AG08395 (cell line): ENCODE measurements around the gene NFS1.
"Not testable (repeated sequence)": the region's sequence is repeated elsewhere in the genome, so short reads cannot be mapped to it uniquely, and the experiment has no call there.

ENCODE experiments used
- DNase-seq: peaks from one replicate; pipeline ENCODE4 v3.0.0; 2012; ENCODE audit warnings: mixed read lengths, low spot score

The NFS1 gene

DNA sequence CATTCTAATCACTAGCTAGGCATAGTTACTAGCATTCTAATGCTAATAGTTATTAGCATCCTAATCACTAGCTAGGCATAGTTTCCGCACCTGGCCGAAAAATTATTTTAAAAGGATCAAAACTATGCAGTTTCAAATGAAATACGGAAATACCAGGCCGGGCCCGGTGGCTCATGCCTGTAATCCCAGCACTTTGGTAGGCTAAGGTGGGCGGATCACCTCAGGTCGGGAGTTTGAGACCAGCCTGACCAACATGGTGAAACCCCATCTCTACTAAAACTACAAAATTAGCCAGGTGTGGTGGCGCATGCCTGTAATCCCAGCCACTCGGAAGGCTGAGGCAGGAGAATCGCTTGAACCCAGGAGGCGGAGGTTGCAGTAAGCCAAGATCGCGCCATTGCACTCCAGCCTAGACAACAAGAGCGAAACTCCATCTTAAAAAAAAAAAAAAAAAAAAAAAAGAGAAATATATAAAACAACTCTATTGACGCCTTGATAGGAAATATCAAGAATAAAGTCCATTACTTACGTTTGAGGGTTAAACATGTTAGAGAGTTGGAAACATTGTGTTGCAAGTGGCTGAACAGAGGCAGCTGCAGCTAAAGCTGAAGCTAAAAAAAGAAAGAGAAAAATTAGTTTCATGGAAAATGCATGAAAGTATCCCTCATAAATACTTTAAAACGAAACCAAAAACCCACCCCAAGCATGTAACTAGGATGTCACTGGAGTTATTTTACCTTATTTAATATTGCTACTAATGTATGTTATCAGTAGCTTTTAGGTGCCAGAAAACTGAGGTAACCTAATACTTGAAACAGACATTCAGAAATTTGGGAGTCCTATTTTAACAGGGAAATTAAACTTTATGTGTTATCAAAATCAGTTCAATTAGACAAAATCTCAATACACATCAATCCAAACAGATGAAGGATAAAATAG, 7.7 kb upstream of the NFS1 start:
- DNase-seq: not testable (repeated sequence)

DNA sequence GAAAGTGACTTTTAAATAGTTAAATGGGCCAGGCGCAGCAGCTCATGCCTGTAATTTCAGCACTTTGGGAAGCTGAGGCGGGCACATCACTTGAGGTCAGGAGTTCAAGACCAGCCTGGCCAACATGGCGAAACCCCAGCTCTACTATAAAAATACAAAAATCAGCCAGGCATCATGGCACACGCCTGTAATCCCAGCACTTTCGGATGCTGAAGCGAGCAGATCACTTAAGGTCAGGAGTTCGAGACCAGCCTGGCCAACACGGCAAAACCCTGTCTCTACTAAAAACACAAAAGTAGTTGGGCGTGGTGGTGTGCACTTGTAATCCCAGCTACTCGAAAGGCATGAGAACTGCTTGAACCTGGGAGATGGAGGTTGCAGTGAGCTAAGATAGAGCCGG, 6.7 kb upstream of the NFS1 start:
- DNase-seq: not testable (repeated sequence)

DNA sequence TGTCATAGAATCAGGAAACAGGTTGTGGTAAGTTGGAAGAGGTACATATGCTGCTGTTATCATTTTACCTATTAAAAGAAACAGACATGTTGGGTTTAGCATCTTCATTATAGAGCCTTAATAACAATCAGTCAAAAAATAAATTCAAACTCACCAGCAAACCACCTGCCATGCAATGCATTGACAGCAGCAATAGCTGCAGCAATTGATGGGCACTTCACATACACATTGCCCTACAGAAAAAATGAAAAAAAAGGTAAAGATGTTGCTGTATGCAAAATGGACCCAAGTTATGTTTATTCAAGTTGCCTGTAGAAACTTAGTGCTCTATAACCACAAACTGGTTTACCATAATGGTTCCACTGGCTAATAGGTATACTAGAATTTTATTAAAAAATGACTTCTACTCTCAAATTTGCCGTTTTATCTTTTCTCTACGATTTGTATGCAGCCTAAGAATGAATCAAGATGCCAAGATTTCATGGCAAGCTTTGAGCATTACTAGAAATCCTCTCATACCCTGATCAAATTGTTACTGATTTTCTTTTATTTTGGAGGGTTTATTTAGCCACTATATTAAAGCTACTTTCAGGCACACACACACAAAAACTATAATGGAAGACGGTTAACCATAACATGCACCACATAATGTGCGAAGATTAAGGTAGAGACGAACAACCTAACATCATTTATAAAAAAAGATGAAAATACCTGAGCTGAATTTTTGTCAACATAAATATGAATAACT, 5.5 kb upstream of the NFS1 start:
- no peak for DNase-seq

DNA sequence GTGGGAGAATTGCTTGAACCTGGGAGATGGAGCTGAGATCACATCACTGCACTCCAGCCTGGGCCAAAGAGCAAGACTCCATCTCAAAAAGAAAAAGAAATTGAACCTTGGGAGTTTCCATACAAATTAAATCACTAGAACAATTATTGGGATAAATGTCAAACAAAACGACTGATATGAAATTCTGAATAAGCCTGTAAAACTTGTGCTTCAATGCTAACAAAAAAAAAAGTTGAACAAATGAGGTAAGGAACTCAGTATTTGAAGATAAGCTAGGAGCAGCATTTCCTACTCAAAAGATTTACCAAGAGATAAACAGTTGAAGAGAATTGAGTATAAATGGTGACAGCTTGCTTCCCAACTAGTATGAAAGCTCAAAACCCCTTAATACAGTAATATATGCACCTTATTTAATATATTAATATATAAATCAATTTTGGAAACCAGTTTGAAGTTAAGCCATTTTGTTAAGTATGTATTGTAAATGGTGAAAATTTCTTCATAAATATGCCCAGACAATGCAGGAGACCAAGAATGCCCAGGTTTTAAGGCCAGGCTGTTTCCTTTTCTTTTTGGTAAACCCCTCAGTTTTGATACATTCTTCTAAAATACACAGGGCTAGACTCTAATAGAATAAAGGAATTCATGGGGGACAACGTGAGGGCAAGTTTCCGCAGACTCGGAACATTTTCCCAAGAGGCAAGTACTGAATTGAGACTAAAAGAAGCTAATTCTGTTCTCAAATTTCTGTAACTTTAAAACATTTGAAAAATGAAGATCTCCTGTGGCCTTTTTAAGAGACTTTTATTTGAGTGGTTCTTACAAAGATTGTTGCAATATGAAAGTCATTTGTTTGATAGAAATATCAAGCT, 3.9 kb upstream of the NFS1 start:
- no peak for DNase-seq

DNA sequence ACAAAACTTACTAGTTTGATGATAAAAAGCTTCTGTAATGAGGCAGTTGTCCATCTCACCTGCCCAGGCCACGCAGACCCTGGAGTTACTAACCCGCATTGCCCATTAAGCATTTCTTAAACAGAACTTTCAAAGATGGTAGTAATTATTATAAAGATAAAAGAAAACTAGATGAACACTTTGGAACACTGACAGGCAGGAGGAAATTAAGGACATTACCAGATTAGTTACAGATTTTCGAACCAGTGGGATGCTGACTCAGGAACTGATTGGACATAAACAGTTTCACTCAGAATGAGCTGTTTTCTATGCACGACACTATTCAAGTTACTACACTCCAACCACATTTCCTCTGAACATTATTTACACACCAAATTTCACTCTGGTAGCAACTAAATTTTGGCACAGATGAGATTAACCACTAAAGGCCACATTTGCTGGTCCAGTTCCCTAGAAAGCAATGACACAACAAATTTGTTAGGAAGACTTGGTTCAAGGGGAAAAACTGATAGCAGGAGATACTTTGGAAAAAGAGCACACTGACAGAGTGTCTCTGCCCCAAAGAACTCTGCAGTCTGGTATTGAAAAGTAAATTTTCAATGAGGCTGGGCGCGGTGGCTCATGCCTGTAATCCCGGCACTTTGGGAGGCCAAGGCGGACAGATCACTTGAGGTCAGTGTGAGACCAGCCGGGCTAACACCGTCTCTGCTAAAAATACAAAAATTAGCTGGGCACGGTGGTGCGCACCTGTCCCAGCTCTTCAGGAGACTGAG, 3.1 kb upstream of the NFS1 start:
- peak; percentile 70 for DNase-seq

DNA sequence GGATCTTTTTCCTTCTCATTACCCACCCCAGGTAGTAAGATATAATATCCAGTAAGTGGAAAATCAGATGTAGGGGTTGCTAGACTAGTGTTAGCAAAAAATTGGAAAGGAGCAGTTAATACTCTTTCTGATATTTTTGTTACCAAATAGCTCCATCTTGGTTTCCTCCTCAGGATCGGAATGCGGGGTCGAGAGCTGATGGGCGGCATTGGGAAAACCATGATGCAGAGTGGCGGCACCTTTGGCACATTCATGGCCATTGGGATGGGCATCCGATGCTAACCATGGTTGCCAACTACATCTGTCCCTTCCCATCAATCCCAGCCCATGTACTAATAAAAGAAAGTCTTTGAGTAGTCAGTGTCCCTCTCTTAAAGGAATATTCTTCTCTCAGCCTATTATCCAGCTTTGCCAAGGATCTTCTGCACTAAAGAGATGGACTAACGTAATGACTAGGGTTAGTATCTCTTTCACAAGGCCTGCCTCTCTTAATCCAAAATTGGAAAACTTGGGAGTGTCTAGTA, 1.5 kb upstream of the NFS1 start:
- no peak for DNase-seq

DNA sequence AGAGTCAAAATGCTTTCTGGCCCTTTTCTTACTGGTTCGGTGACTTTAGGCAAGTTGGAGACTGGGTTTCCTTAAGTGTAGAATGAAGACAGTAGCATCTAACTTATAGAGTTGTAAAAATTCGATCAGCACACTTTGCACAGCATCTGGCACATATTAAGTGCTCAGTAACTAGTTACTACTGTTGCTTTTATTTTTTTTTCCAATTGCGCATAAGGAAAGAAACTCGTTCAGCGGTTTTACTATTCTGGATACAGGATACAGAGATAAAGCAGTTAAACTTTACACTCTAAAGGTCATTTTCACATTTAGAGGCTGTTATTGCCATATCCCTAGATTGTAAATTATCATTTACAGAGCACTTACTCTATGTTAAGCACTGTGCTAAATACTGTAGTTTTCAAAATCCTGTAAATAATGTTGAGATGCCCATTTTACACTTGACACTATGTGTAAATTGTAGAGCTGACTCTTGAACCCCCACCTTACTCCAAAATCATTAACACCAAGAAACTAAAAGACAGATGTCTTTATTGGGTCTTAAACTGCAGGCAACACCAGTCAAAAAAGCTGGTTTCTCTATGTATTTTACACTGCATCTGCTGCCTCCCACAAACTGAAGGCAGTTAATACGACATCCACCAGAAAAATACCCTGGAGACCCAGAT, 939 bp upstream of the NFS1 start:
- no peak for DNase-seq

DNA sequence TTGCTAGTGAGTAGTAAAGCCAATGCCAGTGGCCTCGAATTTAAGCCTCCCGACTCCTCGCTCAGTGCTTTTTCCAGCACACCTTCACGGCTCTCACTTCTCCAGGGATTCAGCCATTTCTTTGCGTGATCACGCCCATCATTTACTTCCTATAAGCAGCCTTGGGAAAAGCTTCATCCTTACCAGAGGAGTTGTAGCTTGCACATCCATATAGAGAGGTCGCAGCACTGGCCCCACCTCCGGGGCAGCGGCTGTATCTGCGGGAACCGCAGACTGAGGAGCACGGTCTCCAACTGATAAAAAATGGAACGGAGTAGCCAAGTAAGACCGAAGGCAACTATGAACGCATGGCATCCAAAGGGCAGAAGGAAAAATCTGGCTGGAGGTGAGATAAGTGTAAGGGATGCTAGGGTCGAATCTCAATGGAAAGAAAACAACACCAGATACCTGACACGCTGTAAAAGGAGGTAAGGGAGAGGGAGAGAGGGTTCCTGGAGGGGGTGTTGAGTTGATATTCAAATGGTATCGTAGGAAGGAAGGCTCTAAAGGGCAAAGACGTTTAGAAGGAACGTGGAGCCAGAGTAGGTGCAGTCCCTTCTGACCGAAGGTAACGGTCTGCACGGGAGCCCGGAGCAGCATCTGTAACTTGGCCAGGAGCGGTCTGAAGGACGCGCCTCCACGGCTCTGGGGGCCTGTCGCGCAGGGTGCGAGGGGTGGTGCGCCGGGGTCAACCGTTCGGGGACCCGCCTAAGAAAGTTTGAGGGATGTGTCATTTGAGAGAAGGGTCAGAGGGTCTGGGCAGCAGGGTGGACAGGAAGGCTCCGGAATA, 640 bp downstream of the NFS1 start:
- DNase-seq: peak; percentile 11

DNA sequence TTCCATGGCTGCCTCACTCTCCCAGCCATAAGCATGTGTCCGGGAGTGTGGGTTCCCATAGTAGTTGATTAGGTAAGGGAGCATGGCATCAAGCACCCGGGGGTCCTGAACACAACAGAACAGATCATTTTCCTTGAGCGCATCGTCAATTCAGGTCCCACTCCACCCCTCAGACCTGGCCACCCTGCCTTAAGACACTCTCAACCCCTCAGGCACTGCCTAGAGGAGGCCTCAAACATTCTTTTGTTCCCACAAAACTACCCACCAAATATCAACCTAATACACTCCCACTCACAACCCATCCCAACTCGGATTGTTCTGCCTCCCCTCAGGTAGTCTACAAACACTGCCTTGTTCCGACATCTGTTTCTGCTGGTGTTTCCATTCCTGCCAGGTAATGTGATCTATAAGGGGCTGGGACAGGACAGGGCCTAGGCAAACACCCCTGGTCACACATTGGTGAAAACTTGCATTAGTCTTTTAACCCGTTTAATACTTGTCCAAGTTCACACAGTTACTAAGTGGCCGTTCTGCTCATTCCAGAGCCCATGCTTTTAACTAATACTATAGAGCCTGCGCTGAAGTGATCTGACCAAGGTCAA, 1.4 kb downstream of the NFS1 start:
- DNase-seq: peak; percentile 4

DNA sequence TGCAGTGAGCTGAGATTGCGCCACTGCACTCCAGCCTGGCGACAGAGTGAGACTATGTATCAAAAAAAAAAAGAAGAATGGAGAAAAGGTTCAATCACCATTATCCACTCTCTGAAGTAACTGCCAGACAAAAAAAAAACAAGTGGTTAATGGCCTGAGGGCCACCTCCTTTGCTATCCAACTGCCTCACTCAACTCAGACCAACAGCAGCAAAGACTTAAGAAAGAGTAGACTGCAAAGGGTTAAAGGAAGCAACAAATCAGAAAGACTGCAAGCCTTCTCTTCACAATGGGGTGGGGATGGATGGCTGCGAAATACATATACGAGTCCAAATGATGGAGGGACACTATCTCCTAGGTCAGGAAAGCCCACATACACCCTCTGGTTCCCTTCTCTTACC, 3.2 kb downstream of the NFS1 start:
- DNase-seq: no peak

DNA sequence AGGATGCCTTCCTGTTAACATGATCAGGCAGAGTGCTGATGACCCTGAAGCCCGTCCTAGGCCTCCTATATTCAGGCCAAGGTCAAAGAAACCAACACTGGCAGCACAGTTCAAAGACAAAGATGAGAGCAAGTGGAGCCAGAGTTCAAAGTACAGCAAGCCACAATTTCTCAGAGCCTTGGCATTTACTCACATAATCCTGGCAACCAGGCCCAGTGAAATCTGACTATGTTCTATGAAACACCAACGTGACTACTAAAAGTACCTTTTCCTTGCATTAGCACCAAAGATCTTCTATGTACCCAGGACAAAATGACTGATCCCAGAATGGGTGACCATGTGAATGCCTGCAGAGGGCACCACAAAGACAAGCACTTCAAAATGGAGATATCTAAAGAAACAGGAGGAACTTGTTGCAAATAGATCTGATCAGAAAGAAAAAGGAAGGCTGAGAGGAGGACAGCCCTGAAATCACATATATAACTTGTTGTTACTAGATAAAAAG, 3.9 kb downstream of the NFS1 start:
- no peak for DNase-seq

DNA sequence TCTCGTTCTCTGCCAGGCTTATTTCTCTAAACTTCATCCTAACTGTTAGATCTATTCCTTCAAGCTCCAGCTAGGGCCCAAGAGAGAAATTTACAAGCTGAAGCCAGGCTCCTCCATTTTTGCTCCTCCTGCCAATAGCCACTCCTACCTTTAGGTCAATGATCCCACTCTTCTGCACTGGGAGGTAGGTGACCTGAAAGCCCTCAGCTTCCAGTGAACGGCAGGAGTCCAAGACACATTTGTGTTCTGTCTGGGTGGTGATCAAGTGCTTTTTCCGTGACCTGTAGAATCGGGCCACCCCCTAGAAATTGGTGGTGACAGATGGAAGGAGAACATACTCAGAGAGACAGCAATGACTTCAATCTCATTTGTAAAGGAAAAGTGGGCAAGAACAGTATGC, 8.9 kb downstream of the NFS1 start:
- no peak for DNase-seq

DNA sequence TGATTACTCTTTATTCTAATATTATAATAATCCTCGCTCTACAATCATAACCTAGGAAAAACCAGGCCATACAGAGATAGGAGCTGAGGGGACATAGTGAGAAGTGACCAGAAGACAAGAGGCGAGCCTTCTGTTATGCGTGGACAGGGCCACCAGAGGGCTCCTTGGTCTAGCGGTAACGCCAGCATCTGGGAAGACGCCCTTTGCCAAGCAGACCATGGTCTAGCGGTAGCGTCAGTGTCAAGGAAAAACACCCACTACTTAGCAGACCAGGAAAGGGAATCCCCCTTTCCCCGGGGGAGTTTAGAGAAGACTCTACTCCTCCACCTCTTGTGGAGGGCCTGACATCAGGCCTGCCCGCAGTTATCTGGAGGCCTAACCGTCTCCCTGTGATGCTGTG, 12.3 kb downstream of the NFS1 start:
- DNase-seq: not testable (repeated sequence)

DNA sequence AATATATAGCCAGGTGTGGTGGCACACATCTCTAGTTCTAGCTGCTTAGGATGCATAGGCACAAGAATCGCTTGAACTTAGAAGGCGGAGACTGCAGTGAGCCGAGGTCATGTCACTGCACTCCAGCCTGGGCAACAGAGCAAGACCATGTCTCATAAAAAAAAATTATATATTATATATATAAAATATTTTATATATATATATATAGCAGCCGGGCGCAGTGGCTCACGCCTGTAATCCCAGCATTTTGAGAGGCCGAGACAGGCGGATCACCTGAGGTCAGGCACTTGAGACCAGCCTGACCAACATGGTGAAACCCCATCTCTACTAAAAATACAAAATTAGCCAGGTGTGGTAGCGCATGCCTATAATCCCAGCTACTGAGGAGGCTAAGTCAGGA, 13.8 kb downstream of the NFS1 start:
- DNase-seq: not testable (repeated sequence)

DNA sequence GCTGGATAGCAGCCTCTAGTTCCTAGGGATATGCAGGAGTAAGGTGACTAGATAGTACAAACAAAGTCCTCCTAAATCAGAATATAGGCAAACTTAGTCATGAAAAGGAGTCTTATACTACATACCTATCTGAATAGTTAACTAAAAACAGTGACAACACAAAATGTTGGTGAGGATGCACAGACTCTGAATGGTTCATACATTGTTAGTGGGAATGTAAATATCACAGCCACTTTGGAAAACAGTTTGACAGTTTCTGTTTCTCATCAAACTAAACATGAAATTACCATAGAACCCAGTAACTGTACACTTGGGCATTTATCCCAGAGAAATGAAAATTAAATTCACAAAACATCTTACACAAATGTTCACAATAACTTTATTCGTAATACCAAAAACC, 17.2 kb downstream of the NFS1 start:
- DNase-seq: no peak

DNA sequence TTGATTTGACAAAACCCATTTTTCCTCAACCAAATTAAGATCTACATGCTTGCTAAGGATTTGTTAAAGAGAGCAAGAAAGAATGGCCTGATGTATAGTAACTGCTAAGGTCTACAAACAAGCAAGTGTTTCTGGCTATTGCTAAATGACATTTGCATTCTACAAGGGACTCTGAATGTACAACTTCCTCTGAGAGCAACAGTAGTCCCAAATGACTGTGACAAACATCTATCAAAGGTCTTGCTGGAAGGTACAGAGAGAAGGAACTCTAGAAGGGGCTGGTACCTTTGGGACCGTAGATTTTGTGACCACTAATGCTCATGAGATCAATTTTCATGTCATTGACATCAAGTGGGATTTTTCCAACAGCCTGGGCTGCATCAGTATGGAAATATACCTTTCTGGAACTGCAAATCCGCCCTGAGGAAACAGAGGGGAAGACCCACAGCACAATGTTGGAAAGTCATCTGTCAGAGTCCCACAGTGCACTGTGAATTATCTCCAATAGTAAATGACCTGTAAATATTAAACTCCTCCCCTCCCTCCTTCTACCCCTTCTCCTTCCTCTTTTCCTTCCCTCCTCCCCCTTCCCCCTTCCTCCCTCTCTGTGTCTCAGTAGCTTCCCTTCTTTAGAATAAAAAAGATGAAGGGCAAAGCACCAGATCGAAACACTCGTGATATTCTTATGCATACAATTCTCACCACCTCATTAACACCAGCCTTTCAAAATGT, 18.5 kb downstream of the NFS1 start:
- no peak for DNase-seq

DNA sequence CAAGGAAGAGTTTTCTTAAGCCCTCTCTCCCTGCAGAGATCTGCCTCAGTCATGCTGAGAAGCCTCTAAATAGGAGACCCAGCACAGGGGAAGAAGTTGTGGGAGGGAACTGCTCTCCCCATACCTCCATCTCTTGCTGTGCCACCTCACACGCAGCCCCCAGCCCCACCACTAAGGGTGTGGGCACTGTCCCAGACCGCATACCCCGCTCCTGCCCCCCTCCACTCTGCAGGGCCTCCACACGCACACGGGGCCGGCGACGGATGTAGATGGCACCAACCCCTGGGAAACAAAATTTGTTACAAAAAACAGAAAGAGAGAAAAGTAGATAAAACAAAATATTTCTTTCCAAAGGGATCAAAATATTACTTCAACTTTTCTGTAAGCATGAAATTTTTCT, 24.2 kb downstream of the NFS1 start:
- no peak for DNase-seq

DNA sequence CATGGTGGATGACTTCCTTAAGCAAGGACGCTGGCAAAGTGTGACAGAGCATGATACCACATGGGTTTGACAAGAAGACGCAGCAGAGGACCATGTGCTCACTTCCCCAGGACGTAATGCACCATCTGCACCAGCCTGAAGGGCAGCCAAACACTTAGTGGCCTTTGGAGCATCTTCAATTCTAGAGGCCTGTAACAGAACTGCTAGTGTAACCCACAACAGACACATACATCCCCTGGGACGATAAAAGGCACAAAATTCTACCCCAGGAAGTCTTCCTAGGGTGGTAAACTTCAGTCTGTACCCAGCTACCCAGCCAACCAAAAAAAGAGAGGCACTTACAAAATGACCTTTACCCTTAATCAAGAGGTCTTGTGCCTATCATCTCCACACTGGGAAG, 25.3 kb downstream of the NFS1 start:
- no peak for DNase-seq

DNA sequence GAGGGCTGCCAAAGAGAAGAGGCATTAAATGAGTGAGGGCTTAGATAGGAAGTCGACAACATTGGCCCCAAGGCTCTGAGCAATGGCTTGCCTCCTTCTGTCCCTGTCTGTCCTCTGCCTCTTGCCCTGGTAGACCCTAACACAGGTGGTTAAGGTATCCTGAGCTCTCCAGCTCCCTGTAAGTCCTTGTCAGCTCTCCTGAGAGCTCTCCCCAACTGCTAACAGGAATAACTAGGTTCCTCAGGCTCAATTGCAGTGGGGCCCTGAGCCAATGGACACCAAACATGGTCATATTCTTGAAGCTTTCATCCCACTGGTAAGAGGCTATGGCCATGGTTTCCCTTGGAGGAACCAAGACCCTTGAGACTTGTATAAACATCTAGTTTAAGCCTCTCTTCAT, 29.5 kb downstream of the NFS1 start:
- DNase-seq: no peak
